Upper lobe of left lung (tissue), 6 donors: ENCODE measurements around the gene IGFLR1. TPM values are rescaled to one million over a fixed set of nuclear protein-coding genes. Genes with fewer than 3 reads are reported as not detected.

Source experiments
- ATAC-seq, 2 donors: fragments of 200-7000 bp; cut with Tn5 transposase; one replicate each; pipeline ENCODE4 v1.9.1; 2022; ENCODE audit warnings: mild to moderate bottlenecking in 2 of 2, moderate library complexity in 2 of 2; ENCODE audit not compliant: low FRiP score in 2 of 2
- DNase-seq, 2 donors: peaks; one replicate each; pipeline ENCODE4 v3.0.0-alpha.2; 2019 to 2020
- H3K27ac ChIP-seq, 4 donors: fragments of 200-600 bp; sonication (generic); one replicate each; pipeline ENCODE4 v1.5.1; 2016 to 2019
- H3K27me3 ChIP-seq, 4 donors: fragments of 200-600 bp; sonication (generic); one replicate each; pipeline ENCODE4 v1.5.1; 2017 to 2019
- H3K36me3 ChIP-seq, 4 donors: fragments of 200-600 bp; sonication (generic); one replicate each; pipeline ENCODE4 v1.5.1; 2016 to 2019
- H3K4me1 ChIP-seq, 4 donors: fragments of 200-600 bp; sonication (generic); one replicate each; pipeline ENCODE4 v1.5.1; 2018 to 2019
- H3K4me3 ChIP-seq, 4 donors: fragments of 200-600 bp; sonication (generic); one replicate each; pipeline ENCODE4 v1.5.1; 2017 to 2019; ENCODE audit warnings: mild to moderate bottlenecking in 2 of 4, moderate library complexity in 1 of 4
- H3K9me3 ChIP-seq, 4 donors: fragments of 200-600 bp; sonication (generic); one replicate each; pipeline ENCODE4 v1.5.1; 2018 to 2019
- EP300 ChIP-seq, 4 donors: sonication (generic); formaldehyde crosslinking; IDR thresholded peaks; one replicate each; pipeline ENCODE4 v1.5.1; 2017; ENCODE audit warnings: antibody characterized with exemption in 4 of 4, control low read depth in 2 of 4
- POLR2A ChIP-seq, 4 donors: fragments of 450-650 bp; IDR thresholded peaks; one replicate each; pipeline ENCODE4 v1.5.1; 2016 to 2017; ENCODE audit warnings: antibody characterized with exemption in 4 of 4, mild to moderate bottlenecking in 2 of 4
- POLR2AphosphoS5 ChIP-seq, 2 donors: sonication (generic); formaldehyde crosslinking; IDR thresholded peaks; one replicate each; pipeline ENCODE4 v1.5.1; 2017; ENCODE audit warnings: antibody characterized with exemption in 2 of 2
- WGBS, 2 donors: methylation state at CpG; one replicate each; pipeline ENCODE4 v1.1.5; 2017 to 2018; 5-methylcytosine and 5-hydroxymethylcytosine counted together
- total RNA-seq, 6 donors: library from RNA; depleted of rRNA in 4 of 6; stranded (reverse); fragments of >200 nt in 4 of 6; gene quantifications; one replicate each; pipeline versions ENCODE4 v1.1.0 to v1.2.1, GENCODE V29; 2016 to 2021
- TF ChIP-seq, protein P1 (sequence below), 6 experiments: fragments of 450-650 bp in 4 of 6; fragments of 200-600 bp in 2 of 6; sonication (generic) in 2 of 6; IDR thresholded peaks; one replicate each; pipeline ENCODE4 v1.5.1; 2016 to 2019; ENCODE audit warnings: antibody characterized with exemption in 6 of 6
- donor health status: DM: no; HTN: no; CAD: no; lungs with moderate emphysema.
- donor health status: DM: no; HTN: yes; CAD: no; lungs with severe emphysema.

Gene IGFLR1
- total RNA-seq, 6 donors from 2014 or later = 6.4 to 28.4 (median 18.8) TPM

DNA sequence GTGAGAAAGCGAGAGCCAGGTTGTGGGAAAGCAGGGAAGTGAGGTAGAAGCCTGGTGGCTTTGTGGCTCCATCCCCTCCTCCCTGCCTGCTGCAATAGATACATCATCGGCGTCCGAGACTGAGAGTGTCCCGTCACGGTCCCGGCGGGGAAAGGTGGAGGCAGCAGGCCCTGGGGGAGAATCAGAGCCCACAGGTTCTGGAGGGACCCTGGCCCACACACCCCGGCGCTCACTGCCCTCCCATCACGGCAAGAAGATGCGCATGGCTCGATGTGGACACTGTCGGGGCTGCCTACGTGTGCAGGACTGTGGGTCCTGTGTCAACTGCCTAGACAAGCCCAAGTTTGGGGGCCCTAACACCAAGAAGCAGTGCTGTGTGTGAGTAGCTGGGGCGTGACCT, 19.4 kb downstream of the IGFLR1 start:
- WGBS, 2 donors = 91 to 93% methylated on average over 15 to 16 of the region's 16 CpGs
- TF ChIP-seq POLR2A (IDR thresholded peaks at IDR 0.05) = no peak
- TF ChIP-seq, protein P1, sequence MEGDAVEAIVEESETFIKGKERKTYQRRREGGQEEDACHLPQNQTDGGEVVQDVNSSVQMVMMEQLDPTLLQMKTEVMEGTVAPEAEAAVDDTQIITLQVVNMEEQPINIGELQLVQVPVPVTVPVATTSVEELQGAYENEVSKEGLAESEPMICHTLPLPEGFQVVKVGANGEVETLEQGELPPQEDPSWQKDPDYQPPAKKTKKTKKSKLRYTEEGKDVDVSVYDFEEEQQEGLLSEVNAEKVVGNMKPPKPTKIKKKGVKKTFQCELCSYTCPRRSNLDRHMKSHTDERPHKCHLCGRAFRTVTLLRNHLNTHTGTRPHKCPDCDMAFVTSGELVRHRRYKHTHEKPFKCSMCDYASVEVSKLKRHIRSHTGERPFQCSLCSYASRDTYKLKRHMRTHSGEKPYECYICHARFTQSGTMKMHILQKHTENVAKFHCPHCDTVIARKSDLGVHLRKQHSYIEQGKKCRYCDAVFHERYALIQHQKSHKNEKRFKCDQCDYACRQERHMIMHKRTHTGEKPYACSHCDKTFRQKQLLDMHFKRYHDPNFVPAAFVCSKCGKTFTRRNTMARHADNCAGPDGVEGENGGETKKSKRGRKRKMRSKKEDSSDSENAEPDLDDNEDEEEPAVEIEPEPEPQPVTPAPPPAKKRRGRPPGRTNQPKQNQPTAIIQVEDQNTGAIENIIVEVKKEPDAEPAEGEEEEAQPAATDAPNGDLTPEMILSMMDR (IDR thresholded peaks at IDR 0.05) = no peak
- TF ChIP-seq POLR2AphosphoS5 (IDR thresholded peaks at IDR 0.05) = no peak
- TF ChIP-seq EP300 (IDR thresholded peaks at IDR 0.05) = no peak
- H3K27ac ChIP-seq = no peak overlapping the region
- no peaks in the 10 kb centered on the region for H3K9me3 ChIP-seq
- H3K4me3 ChIP-seq = no peak overlapping the region
- ATAC-seq (no peak), DNase-seq (no peak)
- peaks cover 54 to 83% (median 74%) of the 10 kb centered on the region in 4 donors for H3K36me3 ChIP-seq
- H3K27me3 ChIP-seq = no peaks in the 10 kb centered on the region
- H3K4me1 ChIP-seq = peaks cover 6 to 26% (median 14%) of the 10 kb centered on the region in 4 donors

DNA sequence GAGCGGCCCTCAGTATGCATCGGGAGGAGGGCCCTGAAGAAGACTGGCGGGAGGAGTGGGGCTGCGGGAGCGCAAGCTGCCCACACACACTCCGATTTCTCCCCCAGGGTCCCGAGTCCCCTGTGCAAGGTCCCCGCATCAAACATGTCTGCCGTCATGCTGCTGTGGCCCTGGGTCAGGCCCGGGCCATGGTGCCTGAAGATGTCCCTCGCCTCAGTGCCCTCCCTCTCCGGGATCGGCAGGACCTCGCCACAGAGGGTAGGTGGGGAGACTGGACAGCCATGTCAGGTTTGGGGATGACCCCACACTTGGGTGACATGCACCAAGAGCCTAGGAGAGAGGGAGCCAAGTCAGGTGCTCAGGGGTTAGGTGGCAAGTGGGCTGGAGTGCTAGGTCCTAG, 19.8 kb downstream of the IGFLR1 start:
- no peak for ATAC-seq
- Histone ChIP-seq H3K36me3 (peaks cover 49 to 78% (median 70%) of the 10 kb centered on the region in 4 donors), H3K9me3 (no peaks in the 10 kb centered on the region), H3K27ac (no peak overlapping the region), H3K4me1 (peaks cover 6 to 26% (median 14%) of the 10 kb centered on the region in 4 donors), H3K27me3 (no peaks in the 10 kb centered on the region), H3K4me3 (no peak overlapping the region)
- DNase-seq = no peak
- TF ChIP-seq POLR2AphosphoS5 (IDR thresholded peaks at IDR 0.05) (no peak), EP300 (IDR thresholded peaks at IDR 0.05) (no peak), POLR2A (IDR thresholded peaks at IDR 0.05) (no peak)
- TF ChIP-seq, protein P1 (IDR thresholded peaks at IDR 0.05) = no peak
- WGBS, 2 donors = 92 to 94% methylated on average over 12 to 14 of the region's 14 CpGs

DNA sequence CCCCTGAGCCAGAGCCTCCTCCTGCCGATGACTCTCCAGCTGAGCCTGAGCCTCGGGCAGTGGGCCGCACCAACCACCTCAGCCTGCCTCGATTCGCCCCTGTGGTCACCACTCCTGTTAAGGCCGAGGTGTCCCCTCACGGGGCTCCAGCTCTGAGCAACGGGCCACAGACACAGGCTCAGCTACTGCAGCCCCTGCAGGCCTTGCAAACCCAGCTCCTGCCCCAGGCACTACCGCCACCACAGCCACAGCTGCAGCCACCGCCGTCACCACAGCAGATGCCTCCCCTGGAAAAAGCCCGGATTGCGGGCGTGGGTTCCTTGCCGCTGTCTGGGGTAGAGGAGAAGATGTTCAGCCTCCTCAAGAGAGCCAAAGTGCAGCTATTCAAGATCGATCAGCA, 20.9 kb downstream of the IGFLR1 start:
- Histone ChIP-seq H3K4me1 (peaks cover 6 to 31% (median 16%) of the 10 kb centered on the region in 4 donors), H3K36me3 (peaks cover 41 to 67% (median 61%) of the 10 kb centered on the region in 4 donors), H3K9me3 (no peaks in the 10 kb centered on the region), H3K4me3 (no peak overlapping the region), H3K27ac (no peak overlapping the region), H3K27me3 (no peaks in the 10 kb centered on the region)
- TF ChIP-seq, protein P1 (IDR thresholded peaks at IDR 0.05) = no peak
- no peak for TF ChIP-seq EP300 (IDR thresholded peaks at IDR 0.05)
- no peak for TF ChIP-seq POLR2A (IDR thresholded peaks at IDR 0.05)
- 87 to 99% methylated on average over 11 to 16 of the region's 16 CpGs for whole genome bisulfite sequencing, 2 donors
- ATAC-seq = no peak
- peak in 1 of 2 donors; percentile 74 for DNase-seq

DNA sequence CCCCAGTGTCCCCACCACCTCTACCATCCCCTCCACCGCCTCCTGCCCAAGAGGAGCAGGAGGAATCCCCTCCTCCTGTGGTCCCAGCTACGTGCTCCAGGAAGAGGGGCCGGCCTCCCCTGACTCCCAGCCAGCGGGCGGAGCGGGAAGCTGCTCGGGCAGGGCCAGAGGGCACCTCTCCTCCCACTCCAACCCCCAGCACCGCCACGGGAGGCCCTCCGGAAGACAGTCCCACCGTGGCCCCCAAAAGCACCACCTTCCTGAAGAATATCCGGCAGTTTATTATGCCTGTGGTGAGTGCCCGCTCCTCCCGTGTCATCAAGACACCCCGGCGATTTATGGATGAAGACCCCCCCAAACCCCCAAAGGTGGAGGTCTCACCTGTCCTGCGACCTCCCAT, 21.6 kb downstream of the IGFLR1 start:
- no peak for DNase-seq
- no peak overlapping the region for H3K27ac ChIP-seq
- peaks cover 11 to 38% (median 24%) of the 10 kb centered on the region in 4 donors for H3K4me1 ChIP-seq
- WGBS, 2 donors = 85 to 92% methylated on average over 9 to 10 of the region's 17 CpGs
- peaks cover 34 to 60% (median 54%) of the 10 kb centered on the region in 4 donors for H3K36me3 ChIP-seq
- TF ChIP-seq POLR2A (IDR thresholded peaks at IDR 0.05) = no peak
- no peak for ATAC-seq
- H3K9me3 ChIP-seq = no peaks in the 10 kb centered on the region
- H3K27me3 ChIP-seq = no peaks in the 10 kb centered on the region
- H3K4me3 ChIP-seq = no peak overlapping the region

DNA sequence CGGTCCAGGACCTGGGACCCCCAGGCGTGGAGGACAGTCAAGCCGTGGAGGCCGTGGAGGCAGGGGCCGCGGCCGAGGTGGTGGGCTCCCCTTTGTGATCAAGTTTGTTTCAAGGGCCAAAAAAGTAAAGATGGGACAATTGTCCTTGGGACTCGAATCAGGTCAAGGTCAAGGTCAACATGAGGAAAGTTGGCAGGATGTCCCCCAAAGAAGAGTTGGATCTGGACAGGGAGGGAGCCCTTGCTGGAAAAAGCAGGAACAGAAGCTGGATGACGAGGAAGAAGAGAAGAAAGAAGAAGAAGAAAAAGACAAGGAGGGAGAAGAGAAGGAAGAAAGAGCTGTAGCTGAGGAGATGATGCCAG, 22.1 kb downstream of the IGFLR1 start:
- peaks cover 14 to 43% (median 28%) of the 10 kb centered on the region in 4 donors for H3K4me1 ChIP-seq
- H3K27ac ChIP-seq = no peak overlapping the region

More for the DNA sequence above, 22.1 kb downstream of the IGFLR1 start:
- Histone ChIP-seq H3K36me3 (peaks cover 29 to 55% (median 49%) of the 10 kb centered on the region in 4 donors), H3K9me3 (no peaks in the 10 kb centered on the region), H3K4me3 (no peak overlapping the region), H3K27me3 (no peaks in the 10 kb centered on the region)
- ATAC-seq = no peak
- WGBS, 2 donors = 91 to 93% methylated on average over 9 of the region's 9 CpGs
- TF ChIP-seq POLR2A (IDR thresholded peaks at IDR 0.05) = no peak
- no peak for TF ChIP-seq POLR2AphosphoS5 (IDR thresholded peaks at IDR 0.05)
- TF ChIP-seq, protein P1 (IDR thresholded peaks at IDR 0.05) = no peak
- no peak for TF ChIP-seq EP300 (IDR thresholded peaks at IDR 0.05)
- no peak for DNase-seq
